Mucosa of descending colon (tissue), 3 donors: ENCODE data around the gene PSMC2. TPM values are rescaled to one million over a fixed set of nuclear protein-coding genes. Genes with fewer than 3 reads are reported as not detected.

Source experiments
- ATAC-seq: fragments of 200-7000 bp; cut with Tn5 transposase; one replicate; pipeline ENCODE4 v1.9.1; 2020; ENCODE audit warnings: mild to moderate bottlenecking, moderate library complexity
- DNase-seq, 3 donors: peaks; one replicate each; pipeline ENCODE4 v3.0.0-alpha.2; 2020
- H3K36me3 ChIP-seq: fragments of 200-600 bp; one replicate; pipeline ENCODE4 v1.8.0; 2021; ENCODE audit warnings: low read depth, mild to moderate bottlenecking
- H3K4me1 ChIP-seq: fragments of 200-600 bp; one replicate; pipeline ENCODE4 v1.8.0; 2021; ENCODE audit warnings: low read depth, mild to moderate bottlenecking
- H3K4me3 ChIP-seq: fragments of 200-600 bp; one replicate; pipeline ENCODE4 v1.8.0; 2021; ENCODE audit warnings: mild to moderate bottlenecking
- H3K9me3 ChIP-seq: fragments of 200-600 bp; one replicate; pipeline ENCODE4 v1.8.0; 2021; ENCODE audit warnings: mild to moderate bottlenecking
- intact Hi-C, 2 donors: fragments of 100-400 bp; cut with DNase I in 1 of 2; cut with micrococcal nuclease in 1 of 2; formaldehyde crosslinking; loops; one replicate each; pipeline versions ENCODE4 v1.11.0 to v1.11.1; 2022; cut with DNase I, micrococcal nuclease
- total RNA-seq, 3 donors: library from RNA; stranded (reverse); fragmentation: NEBNext Ultra II Directional in 2 of 3; extraction: Animal tissue kit (Norgen Biotek cat#: 25700) in 2 of 3; gene quantifications; one replicate each; pipeline versions ENCODE4 v1.2.1 to v1.2.4, GENCODE V29; 2021 to 2023
- TF ChIP-seq, protein P1 (sequence below): fragments of 200-600 bp; IDR thresholded peaks from one replicate; pipeline ENCODE4 v1.8.0; 2022; ENCODE audit warnings: antibody characterized with exemption, mild to moderate bottlenecking
- donor health status: DM: no; HTN: no; CAD: no; lungs with moderate emphysema.
- donor health status: DM: no; HTN: no; CAD: no.
- donor health status: DM: no; HTN: yes; CAD: no.

The PSMC2 gene
- total RNA-seq, 3 donors from 2014 or later, result 47.9 to 85.8 (median 74.0) TPM

DNA sequence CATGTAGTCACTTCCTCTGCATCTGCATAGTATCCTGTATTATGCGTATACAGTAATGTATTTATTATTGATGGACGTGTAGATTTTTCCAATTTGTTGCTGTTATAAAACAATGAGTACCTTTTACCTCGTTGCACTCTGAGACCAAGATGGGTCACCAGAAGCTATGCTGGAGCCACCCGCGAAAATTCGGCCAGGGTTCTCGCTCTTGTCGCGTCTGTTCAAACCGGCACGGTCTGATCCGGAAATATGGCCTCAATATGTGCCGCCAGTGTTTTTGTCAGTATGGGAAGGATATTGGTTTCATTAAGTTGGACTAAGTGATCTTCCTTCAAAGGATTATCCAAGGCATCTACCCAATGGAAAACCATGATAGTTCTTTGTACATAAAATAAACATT is 1.0 kb downstream of the PSMC2 start:
- H3K4me1 ChIP-seq, result peaks cover 15% of the 10 kb centered on the region
- TF ChIP-seq, protein P1, sequence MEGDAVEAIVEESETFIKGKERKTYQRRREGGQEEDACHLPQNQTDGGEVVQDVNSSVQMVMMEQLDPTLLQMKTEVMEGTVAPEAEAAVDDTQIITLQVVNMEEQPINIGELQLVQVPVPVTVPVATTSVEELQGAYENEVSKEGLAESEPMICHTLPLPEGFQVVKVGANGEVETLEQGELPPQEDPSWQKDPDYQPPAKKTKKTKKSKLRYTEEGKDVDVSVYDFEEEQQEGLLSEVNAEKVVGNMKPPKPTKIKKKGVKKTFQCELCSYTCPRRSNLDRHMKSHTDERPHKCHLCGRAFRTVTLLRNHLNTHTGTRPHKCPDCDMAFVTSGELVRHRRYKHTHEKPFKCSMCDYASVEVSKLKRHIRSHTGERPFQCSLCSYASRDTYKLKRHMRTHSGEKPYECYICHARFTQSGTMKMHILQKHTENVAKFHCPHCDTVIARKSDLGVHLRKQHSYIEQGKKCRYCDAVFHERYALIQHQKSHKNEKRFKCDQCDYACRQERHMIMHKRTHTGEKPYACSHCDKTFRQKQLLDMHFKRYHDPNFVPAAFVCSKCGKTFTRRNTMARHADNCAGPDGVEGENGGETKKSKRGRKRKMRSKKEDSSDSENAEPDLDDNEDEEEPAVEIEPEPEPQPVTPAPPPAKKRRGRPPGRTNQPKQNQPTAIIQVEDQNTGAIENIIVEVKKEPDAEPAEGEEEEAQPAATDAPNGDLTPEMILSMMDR, result no peak
- ATAC-seq, result no peak
- intact Hi-C loops, result no loop called here
- H3K4me3 ChIP-seq, result peak overlapping the region; percentile 60
- DNase-seq, result no peak
- no peaks in the 10 kb centered on the region for H3K9me3 ChIP-seq
- no peaks in the 10 kb centered on the region for H3K36me3 ChIP-seq

DNA sequence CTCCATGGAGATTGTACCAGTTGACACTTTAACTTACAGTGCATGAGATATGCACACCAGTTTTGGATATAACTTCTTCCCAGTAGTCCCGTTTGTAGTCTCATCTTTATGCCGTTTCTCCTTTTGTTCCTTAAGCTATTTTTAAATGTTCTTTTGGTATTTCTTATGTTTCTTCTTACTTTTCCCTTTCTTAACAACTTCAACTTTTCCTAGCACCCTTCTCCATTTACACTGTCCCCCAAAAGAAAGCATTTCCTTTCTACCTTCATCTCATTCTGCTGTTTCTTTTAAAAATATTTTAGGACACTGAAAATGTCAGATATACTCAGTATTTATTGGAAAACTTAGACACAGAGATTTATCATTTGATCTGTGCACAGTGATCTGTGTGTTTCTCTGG is 1.5 kb downstream of the PSMC2 start:
- intact Hi-C loops, result no loop called here
- DNase-seq (no peak), ATAC-seq (no peak)
- no peak overlapping the region for H3K4me3 ChIP-seq
- H3K36me3 ChIP-seq, result no peaks in the 10 kb centered on the region
- TF ChIP-seq, protein P1, result no peak
- H3K9me3 ChIP-seq, result no peaks in the 10 kb centered on the region
- H3K4me1 ChIP-seq, result peaks cover 12% of the 10 kb centered on the region

DNA sequence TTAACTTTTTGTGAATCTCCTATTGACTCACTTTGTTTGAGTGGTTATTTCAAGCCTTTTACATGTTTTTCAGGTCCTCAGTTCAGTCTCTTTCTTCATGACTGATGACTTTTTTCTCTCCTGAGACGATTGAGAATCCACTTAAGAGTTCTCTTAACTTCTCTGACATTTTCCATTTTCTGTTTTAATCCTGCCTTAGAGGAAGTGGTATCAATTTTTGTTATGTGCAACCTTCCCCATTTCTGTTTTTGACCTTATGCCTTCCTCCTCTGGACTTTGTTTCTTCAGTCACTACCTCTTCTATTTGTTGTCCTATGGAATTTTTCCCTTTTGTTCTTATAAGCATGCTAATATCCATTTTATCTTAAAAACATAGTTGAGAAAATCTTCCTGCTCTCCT is 2.4 kb downstream of the PSMC2 start:
- H3K4me3 ChIP-seq, result no peak overlapping the region
- peaks cover 4% of the 10 kb centered on the region for H3K36me3 ChIP-seq
- intact Hi-C loops, result no loop called here
- TF ChIP-seq, protein P1, result no peak
- H3K4me1 ChIP-seq, result peaks cover 11% of the 10 kb centered on the region
- H3K9me3 ChIP-seq, result no peaks in the 10 kb centered on the region
- ATAC-seq, result no peak
- DNase-seq, result no peak

DNA sequence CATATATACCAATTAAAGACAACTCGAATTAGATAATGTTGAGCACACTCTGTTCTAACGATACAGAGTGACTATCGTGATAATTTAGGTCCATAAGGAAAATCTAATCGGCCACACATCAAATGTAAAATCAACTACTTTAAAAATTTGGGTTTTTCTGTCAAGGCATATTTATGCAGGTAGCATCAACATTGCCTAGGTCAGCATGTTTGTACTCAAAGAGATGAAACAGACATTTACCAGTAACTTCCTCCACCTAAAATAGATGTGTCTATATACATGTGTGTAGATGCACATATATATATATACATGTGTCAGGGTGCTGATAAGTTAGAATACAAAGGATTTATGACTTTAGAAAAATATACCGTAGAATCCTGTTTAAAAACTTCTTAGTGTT is 22.0 kb downstream of the PSMC2 start:
- intact Hi-C loops, result loop anchor here in 1 of 2 donors (10.0 kb wide), 1 partner anchor 65 kb away; no protein-coding TSS in a partner anchor
- TF ChIP-seq, protein P1, result no peak
- no peak overlapping the region for H3K4me3 ChIP-seq

DNA sequence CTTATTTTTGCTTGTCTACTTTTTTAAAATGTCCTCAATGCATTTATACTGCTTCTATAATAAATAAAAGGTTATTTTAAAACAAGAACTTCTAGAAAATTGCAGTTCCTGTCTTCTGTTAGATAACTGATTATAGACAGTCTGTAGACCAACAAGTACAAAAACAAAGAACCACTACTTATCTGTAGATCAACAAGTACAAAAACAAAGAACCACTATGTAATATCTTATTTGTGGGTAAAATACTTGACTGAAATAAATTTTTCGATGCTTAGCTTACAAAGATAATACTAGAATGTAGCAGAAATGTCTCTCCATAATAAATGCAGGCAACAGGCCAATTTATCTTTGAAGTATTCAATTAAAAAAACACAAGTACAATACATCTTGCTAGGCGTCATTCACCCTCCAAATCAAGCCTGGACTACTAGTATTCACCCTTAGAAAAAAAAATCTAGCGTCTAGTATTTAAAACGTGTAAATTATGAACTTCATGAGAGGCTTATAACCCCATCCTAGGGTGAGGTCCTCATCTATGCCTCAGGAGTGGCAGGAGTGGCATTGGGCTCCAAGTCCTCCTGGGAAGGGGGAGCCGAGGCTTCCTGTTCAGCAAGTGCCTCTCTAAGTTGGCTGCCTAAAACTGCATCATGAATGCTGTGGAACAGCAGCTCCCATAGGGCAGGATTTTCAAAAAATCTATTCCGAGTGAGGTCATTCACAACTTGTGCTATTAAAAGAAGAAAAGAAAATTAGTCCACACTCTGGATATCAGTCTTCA is 26.6 kb downstream of the PSMC2 start:
- DNase-seq (no peak), ATAC-seq (no peak)
- no peak overlapping the region for H3K4me3 ChIP-seq
- TF ChIP-seq, protein P1, result no peak
- H3K36me3 ChIP-seq, result no peaks in the 10 kb centered on the region
- H3K4me1 ChIP-seq, result no peaks in the 10 kb centered on the region
- intact Hi-C loops, result no loop called here
- no peaks in the 10 kb centered on the region for H3K9me3 ChIP-seq

More for the DNA sequence above, 22.0 kb downstream of the PSMC2 start:
- Histone ChIP-seq H3K9me3 (no peaks in the 10 kb centered on the region), H3K4me1 (no peaks in the 10 kb centered on the region), H3K36me3 (peaks cover 3% of the 10 kb centered on the region)
- DNase-seq (no peak), ATAC-seq (no peak)
